GM23338 (cell line): ENCODE results near the gene FAXDC2. TPM values are rescaled to one million over a fixed set of nuclear protein-coding genes. Genes with fewer than 3 reads are reported as not detected.

Source experiments
- ATAC-seq: fragments of 200-7000 bp; cut with Tn5 transposase; 3 replicates; pipeline ENCODE4 v1.9.1; 2020
- DNase-seq: peaks from one replicate; pipeline ENCODE4 v3.0.0-alpha.2; 2015; ENCODE audit warnings: low spot score
- H2AFZ ChIP-seq: fragments of 200-600 bp; sonication (generic); 2 replicates; pipeline ENCODE4 v1.8.0; 2016; ENCODE audit warnings: antibody characterized with exemption, mild to moderate bottlenecking, moderate library complexity
- H3F3A ChIP-seq: fragments of 200-600 bp; sonication (generic); replicated peaks from 2 replicates; pipeline ENCODE4 v1.8.0; 2017; ENCODE audit warnings: antibody characterized with exemption, mixed run types, low read depth
- H3K27ac ChIP-seq: fragments of 200-600 bp; sonication (generic); 2 replicates; pipeline ENCODE4 v1.6.1; 2016; ENCODE audit warnings: low read depth
- H3K27me3 ChIP-seq: fragments of 200-600 bp; sonication (generic); 2 replicates; pipeline ENCODE4 v1.8.0; 2016; ENCODE audit warnings: mild to moderate bottlenecking, mixed run types, moderate library complexity; ENCODE audit not compliant: insufficient read depth
- H3K36me3 ChIP-seq: fragments of 200-600 bp; sonication (generic); 2 replicates; pipeline ENCODE4 v1.8.0; 2016; ENCODE audit warnings: mild to moderate bottlenecking; ENCODE audit not compliant: insufficient read depth
- H3K4me1 ChIP-seq: fragments of 200-600 bp; sonication (generic); 2 replicates; pipeline ENCODE4 v1.8.0; 2016; ENCODE audit warnings: mild to moderate bottlenecking, moderate library complexity; ENCODE audit not compliant: insufficient read depth
- H3K4me2 ChIP-seq: fragments of 200-600 bp; sonication (generic); 2 replicates; pipeline ENCODE4 v1.7.1; 2017; ENCODE audit warnings: mixed run types
- H3K4me3 ChIP-seq: fragments of 200-600 bp; sonication (generic); 2 replicates; pipeline ENCODE4 v1.6.1; 2016; ENCODE audit warnings: mixed run types
- H3K79me2 ChIP-seq: fragments of 200-600 bp; sonication (generic); replicated peaks from 2 replicates; pipeline ENCODE4 v1.8.0; 2017; ENCODE audit warnings: mild to moderate bottlenecking; ENCODE audit not compliant: insufficient read depth
- H3K9me2 ChIP-seq: fragments of 200-600 bp; sonication (generic); 2 replicates; pipeline ENCODE4 v1.8.0; 2017; ENCODE audit not compliant: insufficient read depth
- H4K20me1 ChIP-seq: fragments of 200-600 bp; sonication (generic); replicated peaks from 2 replicates; pipeline ENCODE4 v1.8.0; 2017; ENCODE audit warnings: mild to moderate bottlenecking; ENCODE audit not compliant: insufficient read depth
- H3K27ac Mint-ChIP-seq: 2 replicates; pipeline ENCODE4 v1.8.0; 2020; ENCODE audit warnings: inconsistent platforms, mild to moderate bottlenecking, moderate library complexity, mixed read lengths
- H3K27me3 Mint-ChIP-seq: 3 replicates; pipeline ENCODE4 v1.8.0; 2022; ENCODE audit warnings: low read depth, mild to moderate bottlenecking, moderate library complexity, mixed read lengths, inconsistent platforms; ENCODE audit not compliant: insufficient read depth, poor library complexity
- H3K36me3 Mint-ChIP-seq: 3 replicates; pipeline ENCODE4 v1.8.0; 2021; ENCODE audit warnings: low read depth, mild to moderate bottlenecking, inconsistent platforms, moderate library complexity, mixed read lengths
- H3K4me1 Mint-ChIP-seq: 3 replicates; pipeline ENCODE4 v1.8.0; 2020; ENCODE audit warnings: mild to moderate bottlenecking, inconsistent platforms, mixed read lengths
- H3K4me3 Mint-ChIP-seq: 3 replicates; pipeline ENCODE4 v1.8.0; 2021; ENCODE audit warnings: moderate library complexity, mild to moderate bottlenecking, inconsistent platforms, mixed read lengths
- H3K9me3 Mint-ChIP-seq: 3 replicates; pipeline ENCODE4 v1.8.0; 2020; ENCODE audit warnings: moderate library complexity, mild to moderate bottlenecking, inconsistent platforms, mixed read lengths
- CREB1 ChIP-seq: fragments of 250-450 bp; sonication (Bioruptor Pico); IDR thresholded peaks from 2 replicates; pipeline ENCODE4 v1.5.0; 2020; ENCODE audit warnings: low read depth, mild to moderate bottlenecking, moderate library complexity
- EZH2 ChIP-seq: fragments of 200-600 bp; sonication (generic); IDR thresholded peaks from one replicate; pipeline ENCODE4 v1.8.0; 2017; ENCODE audit warnings: antibody characterized with exemption, mild to moderate bottlenecking, low read depth; ENCODE audit not compliant: unreplicated experiment
- EZH2phosphoT487 ChIP-seq: fragments of 200-600 bp; sonication (generic); IDR thresholded peaks from one replicate; pipeline ENCODE4 v1.8.1; 2018; ENCODE audit warnings: antibody characterized with exemption; ENCODE audit not compliant: unreplicated experiment
- JUNB ChIP-seq: IDR thresholded peaks from one replicate; pipeline ENCODE4 v1.6.1; 2016; ENCODE audit warnings: antibody characterized with exemption; ENCODE audit not compliant: unreplicated experiment
- NANOG ChIP-seq: IDR thresholded peaks from 2 replicates; pipeline ENCODE4 v1.6.1; 2016; ENCODE audit warnings: antibody characterized with exemption, borderline replicate concordance
- POLR2AphosphoS5 ChIP-seq: IDR thresholded peaks from 2 replicates; pipeline ENCODE4 v1.6.1; 2016; ENCODE audit warnings: antibody characterized with exemption, low read depth
- STAT1 ChIP-seq: IDR thresholded peaks from one replicate; pipeline ENCODE4 v1.6.1; 2016; ENCODE audit warnings: antibody characterized with exemption; ENCODE audit not compliant: unreplicated experiment
- ZNF331 ChIP-seq: fragments of 250-450 bp; sonication (Bioruptor Pico); IDR thresholded peaks from 2 replicates; pipeline ENCODE4 v1.5.0; 2020; ENCODE audit warnings: low read depth, mild to moderate bottlenecking, moderate library complexity
- polyA plus RNA-seq: library from polyadenylated mRNA; unstranded; fragments of >200 nt; fragmentation: Nextera tagmentation; extraction: Ambion mirVana; gene quantifications from 2 replicates; pipeline ENCODE4 v1.2.1, GENCODE V29; 2016
- total RNA-seq: library from RNA; depleted of rRNA; stranded (reverse); fragments of >200 nt; shearing (Covaris generic); gene quantifications from 2 replicates; pipeline ENCODE4 v1.2.3, GENCODE V29; 2014
- TF ChIP-seq, protein P1 (sequence below): IDR thresholded peaks from one replicate; pipeline ENCODE4 v1.6.1; 2018; ENCODE audit warnings: antibody characterized with exemption; ENCODE audit not compliant: unreplicated experiment
- TF ChIP-seq, protein P2 (sequence below): fragments of 250-450 bp; sonication (Bioruptor Pico); IDR thresholded peaks from 2 replicates; pipeline ENCODE4 v1.5.0; 2020; ENCODE audit warnings: mild to moderate bottlenecking, moderate library complexity

Gene FAXDC2
- total and polyA plus RNA-seq, 2 experiments from 2014 or later: 4.0 to 4.6 TPM

DNA sequence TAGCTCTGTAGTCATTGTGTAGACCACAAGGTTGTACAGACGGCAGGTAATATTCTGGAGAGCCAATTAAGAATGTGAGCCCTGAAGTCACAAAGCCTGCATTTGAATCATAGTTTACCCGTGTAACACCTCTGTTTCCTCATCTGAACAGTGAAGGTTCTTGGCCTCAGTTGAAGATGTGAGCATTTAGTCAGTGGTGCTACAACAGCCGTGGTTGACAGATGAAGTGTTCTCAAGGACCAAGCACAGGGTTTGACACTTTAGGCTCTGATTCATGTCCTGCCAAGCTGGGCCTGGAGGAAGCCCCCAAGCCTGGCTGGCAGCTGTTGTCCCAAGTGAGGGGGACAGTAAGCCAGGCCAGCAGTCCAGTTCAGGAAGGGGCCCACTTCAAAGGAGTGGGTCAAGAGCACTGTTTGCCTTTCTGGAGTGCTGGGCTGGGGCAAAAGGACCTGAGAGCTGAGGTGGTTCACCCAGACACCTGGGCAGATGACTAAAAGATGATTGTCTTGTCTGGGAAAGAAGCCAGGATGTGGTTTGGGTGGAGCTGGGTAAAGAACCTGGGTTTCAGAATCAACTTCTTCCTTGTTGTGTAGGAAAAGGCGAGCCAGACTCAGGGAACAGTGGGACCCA lies 20.7 kb downstream of the FAXDC2 start:
- Histone ChIP-seq H3K27ac (no peak overlapping the region), H3K36me3 (peaks cover 3% of the 10 kb centered on the region; the same call in 1 of the 2 replicates), H3K4me1 (no peaks in the 10 kb centered on the region), H3K27me3 (no peaks in the 10 kb centered on the region), H2AFZ (no peak overlapping the region), H3K4me3 (no peak overlapping the region), H3F3A (peaks cover 7% of the 10 kb centered on the region; the same call in 1 of the 2 replicates), H3K79me2 (no peaks in the 10 kb centered on the region), H4K20me1 (no peaks in the 10 kb centered on the region; the same call in 1 of the 2 replicates), H3K4me2 (no peak overlapping the region), H3K9me2 (no peaks in the 10 kb centered on the region)
- peaks cover 2% of the 10 kb centered on the region; the same call in 2 of the 3 replicates for H3K4me1 Mint-ChIP-seq
- H3K36me3 Mint-ChIP-seq: peaks cover 25% of the 10 kb centered on the region
- no peak overlapping the region for H3K4me3 Mint-ChIP-seq
- ATAC-seq (no peak), DNase-seq (no peak)
- peaks cover 1% of the 10 kb centered on the region for H3K27me3 Mint-ChIP-seq
- no peaks in the 10 kb centered on the region for H3K9me3 Mint-ChIP-seq
- TF ChIP-seq STAT1: no peak
- no peak for TF ChIP-seq JUNB
- TF ChIP-seq POLR2AphosphoS5: no peak
- TF ChIP-seq EZH2: no peak
- TF ChIP-seq EZH2phosphoT487: no peak
- TF ChIP-seq CREB1 (CRISPR knock-in tag): no peak
- TF ChIP-seq ZNF331 (CRISPR knock-in tag): no peak
- TF ChIP-seq, protein P1, sequence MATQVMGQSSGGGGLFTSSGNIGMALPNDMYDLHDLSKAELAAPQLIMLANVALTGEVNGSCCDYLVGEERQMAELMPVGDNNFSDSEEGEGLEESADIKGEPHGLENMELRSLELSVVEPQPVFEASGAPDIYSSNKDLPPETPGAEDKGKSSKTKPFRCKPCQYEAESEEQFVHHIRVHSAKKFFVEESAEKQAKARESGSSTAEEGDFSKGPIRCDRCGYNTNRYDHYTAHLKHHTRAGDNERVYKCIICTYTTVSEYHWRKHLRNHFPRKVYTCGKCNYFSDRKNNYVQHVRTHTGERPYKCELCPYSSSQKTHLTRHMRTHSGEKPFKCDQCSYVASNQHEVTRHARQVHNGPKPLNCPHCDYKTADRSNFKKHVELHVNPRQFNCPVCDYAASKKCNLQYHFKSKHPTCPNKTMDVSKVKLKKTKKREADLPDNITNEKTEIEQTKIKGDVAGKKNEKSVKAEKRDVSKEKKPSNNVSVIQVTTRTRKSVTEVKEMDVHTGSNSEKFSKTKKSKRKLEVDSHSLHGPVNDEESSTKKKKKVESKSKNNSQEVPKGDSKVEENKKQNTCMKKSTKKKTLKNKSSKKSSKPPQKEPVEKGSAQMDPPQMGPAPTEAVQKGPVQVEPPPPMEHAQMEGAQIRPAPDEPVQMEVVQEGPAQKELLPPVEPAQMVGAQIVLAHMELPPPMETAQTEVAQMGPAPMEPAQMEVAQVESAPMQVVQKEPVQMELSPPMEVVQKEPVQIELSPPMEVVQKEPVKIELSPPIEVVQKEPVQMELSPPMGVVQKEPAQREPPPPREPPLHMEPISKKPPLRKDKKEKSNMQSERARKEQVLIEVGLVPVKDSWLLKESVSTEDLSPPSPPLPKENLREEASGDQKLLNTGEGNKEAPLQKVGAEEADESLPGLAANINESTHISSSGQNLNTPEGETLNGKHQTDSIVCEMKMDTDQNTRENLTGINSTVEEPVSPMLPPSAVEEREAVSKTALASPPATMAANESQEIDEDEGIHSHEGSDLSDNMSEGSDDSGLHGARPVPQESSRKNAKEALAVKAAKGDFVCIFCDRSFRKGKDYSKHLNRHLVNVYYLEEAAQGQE: no peak
- no peak for TF ChIP-seq NANOG
- TF ChIP-seq, protein P2, sequence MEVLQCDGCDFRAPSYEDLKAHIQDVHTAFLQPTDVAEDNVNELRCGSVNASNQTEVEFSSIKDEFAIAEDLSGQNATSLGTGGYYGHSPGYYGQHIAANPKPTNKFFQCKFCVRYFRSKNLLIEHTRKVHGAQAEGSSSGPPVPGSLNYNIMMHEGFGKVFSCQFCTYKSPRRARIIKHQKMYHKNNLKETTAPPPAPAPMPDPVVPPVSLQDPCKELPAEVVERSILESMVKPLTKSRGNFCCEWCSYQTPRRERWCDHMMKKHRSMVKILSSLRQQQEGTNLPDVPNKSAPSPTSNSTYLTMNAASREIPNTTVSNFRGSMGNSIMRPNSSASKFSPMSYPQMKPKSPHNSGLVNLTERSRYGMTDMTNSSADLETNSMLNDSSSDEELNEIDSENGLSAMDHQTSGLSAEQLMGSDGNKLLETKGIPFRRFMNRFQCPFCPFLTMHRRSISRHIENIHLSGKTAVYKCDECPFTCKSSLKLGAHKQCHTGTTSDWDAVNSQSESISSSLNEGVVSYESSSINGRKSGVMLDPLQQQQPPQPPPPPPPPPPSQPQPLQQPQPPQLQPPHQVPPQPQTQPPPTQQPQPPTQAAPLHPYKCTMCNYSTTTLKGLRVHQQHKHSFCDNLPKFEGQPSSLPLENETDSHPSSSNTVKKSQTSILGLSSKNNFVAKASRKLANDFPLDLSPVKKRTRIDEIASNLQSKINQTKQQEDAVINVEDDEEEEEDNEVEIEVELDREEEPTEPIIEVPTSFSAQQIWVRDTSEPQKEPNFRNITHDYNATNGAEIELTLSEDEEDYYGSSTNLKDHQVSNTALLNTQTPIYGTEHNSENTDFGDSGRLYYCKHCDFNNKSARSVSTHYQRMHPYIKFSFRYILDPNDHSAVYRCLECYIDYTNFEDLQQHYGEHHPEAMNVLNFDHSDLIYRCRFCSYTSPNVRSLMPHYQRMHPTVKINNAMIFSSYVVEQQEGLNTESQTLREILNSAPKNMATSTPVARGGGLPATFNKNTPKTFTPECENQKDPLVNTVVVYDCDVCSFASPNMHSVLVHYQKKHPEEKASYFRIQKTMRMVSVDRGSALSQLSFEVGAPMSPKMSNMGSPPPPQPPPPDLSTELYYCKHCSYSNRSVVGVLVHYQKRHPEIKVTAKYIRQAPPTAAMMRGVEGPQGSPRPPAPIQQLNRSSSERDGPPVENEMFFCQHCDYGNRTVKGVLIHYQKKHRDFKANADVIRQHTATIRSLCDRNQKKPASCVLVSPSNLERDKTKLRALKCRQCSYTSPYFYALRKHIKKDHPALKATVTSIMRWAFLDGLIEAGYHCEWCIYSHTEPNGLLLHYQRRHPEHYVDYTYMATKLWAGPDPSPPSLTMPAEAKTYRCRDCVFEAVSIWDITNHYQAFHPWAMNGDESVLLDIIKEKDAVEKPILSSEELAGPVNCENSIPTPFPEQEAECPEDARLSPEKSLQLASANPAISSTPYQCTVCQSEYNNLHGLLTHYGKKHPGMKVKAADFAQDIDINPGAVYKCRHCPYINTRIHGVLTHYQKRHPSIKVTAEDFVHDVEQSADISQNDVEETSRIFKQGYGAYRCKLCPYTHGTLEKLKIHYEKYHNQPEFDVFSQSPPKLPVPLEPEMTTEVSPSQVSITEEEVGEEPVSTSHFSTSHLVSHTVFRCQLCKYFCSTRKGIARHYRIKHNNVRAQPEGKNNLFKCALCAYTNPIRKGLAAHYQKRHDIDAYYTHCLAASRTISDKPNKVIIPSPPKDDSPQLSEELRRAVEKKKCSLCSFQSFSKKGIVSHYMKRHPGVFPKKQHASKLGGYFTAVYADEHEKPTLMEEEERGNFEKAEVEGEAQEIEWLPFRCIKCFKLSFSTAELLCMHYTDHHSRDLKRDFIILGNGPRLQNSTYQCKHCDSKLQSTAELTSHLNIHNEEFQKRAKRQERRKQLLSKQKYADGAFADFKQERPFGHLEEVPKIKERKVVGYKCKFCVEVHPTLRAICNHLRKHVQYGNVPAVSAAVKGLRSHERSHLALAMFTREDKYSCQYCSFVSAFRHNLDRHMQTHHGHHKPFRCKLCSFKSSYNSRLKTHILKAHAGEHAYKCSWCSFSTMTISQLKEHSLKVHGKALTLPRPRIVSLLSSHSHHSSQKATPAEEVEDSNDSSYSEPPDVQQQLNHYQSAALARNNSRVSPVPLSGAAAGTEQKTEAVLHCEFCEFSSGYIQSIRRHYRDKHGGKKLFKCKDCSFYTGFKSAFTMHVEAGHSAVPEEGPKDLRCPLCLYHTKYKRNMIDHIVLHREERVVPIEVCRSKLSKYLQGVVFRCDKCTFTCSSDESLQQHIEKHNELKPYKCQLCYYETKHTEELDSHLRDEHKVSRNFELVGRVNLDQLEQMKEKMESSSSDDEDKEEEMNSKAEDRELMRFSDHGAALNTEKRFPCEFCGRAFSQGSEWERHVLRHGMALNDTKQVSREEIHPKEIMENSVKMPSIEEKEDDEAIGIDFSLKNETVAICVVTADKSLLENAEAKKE: no peak
- H3K27ac Mint-ChIP-seq: no peak overlapping the region
